Keratinocyte (primary cell): Measurements from ENCODE around the gene RGPD4. TPM values are rescaled to one million over a fixed set of nuclear protein-coding genes. Genes with fewer than 3 reads are reported as not detected.

Experiments used
- DNase-seq: peaks from one replicate; pipeline ENCODE4 v3.0.0-alpha.2; 2011; ENCODE audit warnings: low read depth, missing footprints, low spot score
- FAIRE-seq: peaks from 2 replicates; lab custom pipeline; 2011; peaks lifted over from hg19 to GRCh38; lab: Jason Lieb, UNC
- H2AFZ ChIP-seq: 2 replicates; pipeline ENCODE4 v1.6.0; 2012; ENCODE audit warnings: low read length, control low read depth, inconsistent platforms; ENCODE audit not compliant: control insufficient read depth
- H3K27ac ChIP-seq: 2 replicates; pipeline ENCODE4 v1.5.1; 2011; ENCODE audit warnings: low read length; ENCODE audit not compliant: control insufficient read depth, insufficient read depth
- H3K27me3 ChIP-seq: 3 replicates; pipeline ENCODE4 v1.6.0; 2011; ENCODE audit warnings: low read length; ENCODE audit not compliant: control insufficient read depth, insufficient read depth; ENCODE audit errors: extremely low read depth
- H3K36me3 ChIP-seq, 2 experiments: 2 replicates in 1 of 2; 3 replicates in 1 of 2; pipeline ENCODE4 v1.5.1; 2011; ENCODE audit warnings: low read length in 2 of 2, mild to moderate bottlenecking in 1 of 2; ENCODE audit not compliant: control insufficient read depth in 2 of 2, insufficient read depth in 2 of 2; ENCODE audit errors: extremely low read depth in 1 of 2
- H3K4me1 ChIP-seq: 3 replicates; pipeline ENCODE4 v1.5.1; 2011; ENCODE audit warnings: low read length; ENCODE audit not compliant: control insufficient read depth, insufficient read depth; ENCODE audit errors: extremely low read depth
- H3K4me2 ChIP-seq: 3 replicates; pipeline ENCODE4 v1.6.0; 2011; ENCODE audit warnings: low read depth, low read length; ENCODE audit not compliant: control insufficient read depth, insufficient read depth; ENCODE audit errors: extremely low read depth
- H3K4me3 ChIP-seq, 3 experiments: fragments of 200-600 bp in 1 of 3; sonication (generic) in 1 of 3; 2 replicates in 2 of 3; 3 replicates in 1 of 3; pipeline ENCODE4 v1.5.1; 2011 to 2016; ENCODE audit warnings: low read length in 3 of 3, mild to moderate bottlenecking in 3 of 3, control low read depth in 2 of 3, inconsistent platforms in 1 of 3, low read depth in 1 of 3, mixed read lengths in 1 of 3, mixed run types in 1 of 3, moderate library complexity in 1 of 3; ENCODE audit not compliant: control insufficient read depth in 2 of 3, insufficient read depth in 2 of 3; ENCODE audit errors: extremely low read depth in 1 of 3
- H3K79me2 ChIP-seq: 2 replicates; pipeline ENCODE4 v1.6.0; 2012; ENCODE audit warnings: low read length; ENCODE audit not compliant: control insufficient read depth, insufficient read depth
- H3K9ac ChIP-seq: 3 replicates; pipeline ENCODE4 v1.6.0; 2011; ENCODE audit warnings: low read length; ENCODE audit not compliant: control insufficient read depth, insufficient read depth; ENCODE audit errors: extremely low read depth
- H3K9me1 ChIP-seq: 3 replicates; pipeline ENCODE4 v1.6.0; 2011; ENCODE audit warnings: low read length; ENCODE audit not compliant: control insufficient read depth, insufficient read depth; ENCODE audit errors: extremely low read depth
- H3K9me3 ChIP-seq: 2 replicates; pipeline ENCODE4 v1.5.1; 2012; ENCODE audit warnings: low read depth, low read length; ENCODE audit not compliant: control insufficient read depth
- H4K20me1 ChIP-seq: 3 replicates; pipeline ENCODE4 v1.6.0; 2011; ENCODE audit warnings: low read length; ENCODE audit not compliant: control insufficient read depth, insufficient read depth; ENCODE audit errors: extremely low read depth
- CTCF ChIP-seq, 3 experiments: IDR thresholded peaks in 1 of 3; conservative IDR thresholded peaks in 1 of 3; optimal IDR thresholded peaks in 1 of 3; 2 replicates in 2 of 3; 3 replicates in 1 of 3; pipeline versions ENCODE3 to v1.5.1; 2011; ENCODE audit warnings: low read length in 3 of 3, mild to moderate bottlenecking in 3 of 3, moderate library complexity in 2 of 3, control low read depth in 1 of 3, inconsistent platforms in 1 of 3; ENCODE audit not compliant: insufficient read depth in 2 of 3; ENCODE audit errors: extremely low read depth in 1 of 3
- EZH2 ChIP-seq: IDR thresholded peaks from one replicate; pipeline ENCODE4 v1.6.1; 2012; ENCODE audit warnings: inconsistent platforms, mild to moderate bottlenecking, low read length, moderate library complexity
- dilution Hi-C: fragments of 300-500 bp; cut with MboI; formaldehyde crosslinking; loops from one replicate; pipeline ENCODE4 v1.7.0; 2020; ENCODE audit warnings: low sequenced_read_pairs; ENCODE audit not compliant: extremely low pct_ligation_motif_present
- polyA plus RNA-seq, 5 experiments: library from polyadenylated mRNA; depleted of rRNA in 3 of 5; stranded (reverse) in 3 of 5; stranded (forward) in 1 of 5; unstranded in 1 of 5; fragments of >200 nt; gene quantifications; 1 replicate in 1 of 5; 2 replicates in 3 of 5; 3 replicates in 1 of 5; pipeline versions ENCODE4 v1.2.1 to v1.2.3, GENCODE V29; 2011 to 2012; ENCODE audit warnings: missing spikeins in 2 of 5, low read depth in 1 of 5, low replicate concordance in 1 of 5

Gene RGPD4
- polyA plus RNA-seq, 1 donor (not counting 4 experiments of a cell fraction or from before 2014, with no cell fraction given) = 0.03 TPM

DNA sequence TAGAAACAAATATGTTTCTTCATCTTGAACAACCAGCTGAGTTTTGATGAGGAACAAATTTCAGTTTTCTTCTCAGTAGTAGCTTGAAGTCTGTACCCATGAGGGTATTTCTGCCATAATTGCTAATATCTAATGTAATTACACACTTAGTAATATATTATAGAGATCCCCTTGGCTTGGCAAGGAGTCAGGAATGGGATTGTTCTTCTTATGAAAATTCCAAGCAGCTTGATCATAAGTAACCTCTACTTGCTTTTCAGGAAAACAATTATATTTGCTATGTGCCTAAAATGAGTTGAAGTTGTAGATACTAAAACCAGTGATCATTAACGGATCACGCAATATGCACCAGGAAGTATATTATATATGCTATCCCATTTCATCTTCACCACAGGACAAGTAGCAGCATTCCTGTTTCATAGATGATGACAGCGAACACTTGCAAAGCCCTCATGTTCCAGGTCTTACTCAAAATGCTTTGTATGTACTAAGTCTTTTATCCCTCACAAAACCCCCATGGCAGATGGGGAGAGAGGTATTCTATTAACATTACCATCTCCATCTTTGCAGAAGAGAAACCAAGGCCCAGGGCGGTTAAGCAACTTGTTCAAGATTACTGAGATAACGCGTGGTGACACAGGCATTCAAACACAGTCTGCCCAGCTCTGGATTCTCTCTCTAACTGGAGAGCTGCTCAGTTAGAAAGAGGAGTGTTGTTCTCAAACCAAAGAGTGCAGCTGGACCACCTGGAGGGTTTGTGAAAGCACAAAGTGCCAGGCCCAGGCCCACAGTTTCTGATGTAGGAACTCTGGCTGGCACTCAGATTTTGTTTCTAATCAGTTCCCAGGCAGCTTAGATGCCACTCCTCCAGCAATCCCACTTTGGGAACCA is 21.8 kb upstream of the RGPD4 start:
- no peak for FAIRE-seq
- DNase-seq = no peak

DNA sequence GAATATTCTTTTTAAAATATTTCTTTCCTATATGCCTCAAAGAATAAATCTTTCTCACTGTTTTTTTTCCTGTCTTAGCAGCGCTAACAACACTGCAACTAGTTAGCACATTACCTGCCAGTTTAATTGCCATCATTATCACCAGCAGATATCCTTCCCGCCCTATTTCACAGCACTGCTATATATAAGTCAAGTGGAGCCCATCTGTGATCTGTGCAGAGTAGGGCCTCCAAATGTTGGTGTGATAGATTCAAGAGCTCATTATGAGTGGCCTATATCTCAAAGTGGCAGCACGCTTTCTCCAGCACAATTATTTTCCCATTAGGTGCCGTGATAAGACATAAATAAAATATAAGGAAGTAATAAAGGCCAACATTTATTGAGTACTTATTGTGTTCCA is 19.8 kb upstream of the RGPD4 start:
- H3K79me2 ChIP-seq = no peaks in the 10 kb centered on the region
- dilution Hi-C loops = no loop called here
- FAIRE-seq (no peak), DNase-seq (no peak)
- H3K9me3 ChIP-seq = no peaks in the 10 kb centered on the region
- H4K20me1 ChIP-seq = no peaks in the 10 kb centered on the region
- no peaks in the 10 kb centered on the region for H3K4me1 ChIP-seq
- TF ChIP-seq EZH2 (no peak), CTCF (optimal IDR thresholded peaks at IDR 0.05 in 1 of 3, IDR thresholded peaks at IDR 0.05 in 1 of 3, conservative IDR thresholded peaks at IDR 0.05 in 1 of 3; ENCODE audit: extremely low read depth in 1 of 3, insufficient read depth in 2 of 3, low read length in 3 of 3) (no peak)
- H3K36me3 ChIP-seq = no peaks in the 10 kb centered on the region
- H3K27me3 ChIP-seq = no peaks in the 10 kb centered on the region
- H3K4me3 ChIP-seq = no peak overlapping the region
- H3K4me2 ChIP-seq = no peak overlapping the region
- no peak overlapping the region for H3K27ac ChIP-seq
- H3K9me1 ChIP-seq = no peaks in the 10 kb centered on the region
- H2AFZ ChIP-seq = no peak overlapping the region
- H3K9ac ChIP-seq = no peak overlapping the region

More for the DNA sequence above, 21.8 kb upstream of the RGPD4 start:
- H3K4me1 ChIP-seq = no peaks in the 10 kb centered on the region
- H3K4me3 ChIP-seq = no peak overlapping the region
- no peaks in the 10 kb centered on the region for H3K36me3 ChIP-seq
- dilution Hi-C loops = no loop called here
- no peak overlapping the region for H3K9ac ChIP-seq
- H3K9me1 ChIP-seq = no peaks in the 10 kb centered on the region
- no peak overlapping the region for H3K27ac ChIP-seq
- no peaks in the 10 kb centered on the region for H3K9me3 ChIP-seq
- no peaks in the 10 kb centered on the region for H4K20me1 ChIP-seq
- no peak for TF ChIP-seq CTCF (optimal IDR thresholded peaks at IDR 0.05 in 1 of 3, IDR thresholded peaks at IDR 0.05 in 1 of 3, conservative IDR thresholded peaks at IDR 0.05 in 1 of 3; ENCODE audit: extremely low read depth in 1 of 3, insufficient read depth in 2 of 3, low read length in 3 of 3)
- TF ChIP-seq EZH2 = no peak
- no peak overlapping the region for H2AFZ ChIP-seq
- no peaks in the 10 kb centered on the region for H3K79me2 ChIP-seq
- no peak overlapping the region for H3K4me2 ChIP-seq
- no peaks in the 10 kb centered on the region for H3K27me3 ChIP-seq
